ENCODE measurements around the gene TGFBR3. TPM values are rescaled to one million over a fixed set of nuclear protein-coding genes. Genes with fewer than 3 reads are reported as not detected.
A peak's percentile ranks its signal among the peaks of the same experiment; 100 is the strongest.

TGFBR3 gene
- total RNA-seq, 1 experiment from 2014 or later, result 2.3 TPM

GRCh38 chr1:91894036-91894761 lies 8.2 kb upstream of the TGFBR3 start:
- no peaks in the 10 kb centered on the region for H3K36me3 ChIP-seq (replicated peaks; ENCODE audit: control insufficient read depth, insufficient read depth, low read length)
- no peak for DNase-seq
- no peak overlapping the region for H3K4me3 ChIP-seq (ENCODE audit: insufficient read depth, low read depth, low read length)
- no peaks in the 10 kb centered on the region for H3K27me3 ChIP-seq (ENCODE audit: control insufficient read depth, insufficient read depth, low read length)

- no peak overlapping the region for H3K4me3 ChIP-seq (ENCODE audit: insufficient read depth, low read depth, low read length)
- DNase-seq, result peak; percentile 45
Observed at GRCh38 chr1:91891969-91892368, 6.0 kb upstream of the TGFBR3 start.

GRCh38 chr1:91891454-91891853 lies 5.5 kb upstream of the TGFBR3 start:
- H3K27me3 ChIP-seq (ENCODE audit: control insufficient read depth, insufficient read depth, low read length), result peaks cover 10% of the 10 kb centered on the region
- DNase-seq, result no peak
- H3K36me3 ChIP-seq (replicated peaks; ENCODE audit: control insufficient read depth, insufficient read depth, low read length), result no peaks in the 10 kb centered on the region
- no peak overlapping the region for H3K4me3 ChIP-seq (ENCODE audit: insufficient read depth, low read depth, low read length)

More at GRCh38 chr1:91891969-91892368, 6.0 kb upstream of the TGFBR3 start:
- Histone ChIP-seq H3K27me3 (ENCODE audit: control insufficient read depth, insufficient read depth, low read length) (peaks cover 4% of the 10 kb centered on the region; the same call in 1 of the 2 replicates), H3K36me3 (replicated peaks; ENCODE audit: control insufficient read depth, insufficient read depth, low read length) (no peaks in the 10 kb centered on the region)

- Histone ChIP-seq H3K4me3 (ENCODE audit: insufficient read depth, low read depth, low read length) (no peak overlapping the region), H3K36me3 (replicated peaks; ENCODE audit: control insufficient read depth, insufficient read depth, low read length) (no peaks in the 10 kb centered on the region), H3K27me3 (ENCODE audit: control insufficient read depth, insufficient read depth, low read length) (peaks cover 25% of the 10 kb centered on the region)
- DNase-seq, result no peak
Observed at GRCh38 chr1:91889717-91890459, 3.9 kb upstream of the TGFBR3 start.

- Histone ChIP-seq H3K27me3 (ENCODE audit: control insufficient read depth, insufficient read depth, low read length) (peaks cover 34% of the 10 kb centered on the region), H3K36me3 (replicated peaks; ENCODE audit: control insufficient read depth, insufficient read depth, low read length) (no peaks in the 10 kb centered on the region), H3K4me3 (ENCODE audit: insufficient read depth, low read depth, low read length) (peak overlapping the region; percentile 89)
- peak; percentile 60 for DNase-seq
Observed at GRCh38 chr1:91885213-91885715, 687 bp downstream of the TGFBR3 start.

- Histone ChIP-seq H3K4me3 (ENCODE audit: insufficient read depth, low read depth, low read length) (peak overlapping the region; percentile 89), H3K36me3 (replicated peaks; ENCODE audit: control insufficient read depth, insufficient read depth, low read length) (no peaks in the 10 kb centered on the region), H3K27me3 (ENCODE audit: control insufficient read depth, insufficient read depth, low read length) (peaks cover 34% of the 10 kb centered on the region)
- peak; percentile 62 for DNase-seq
Observed at GRCh38 chr1:91884459-91885212, 1.3 kb downstream of the TGFBR3 start.

GRCh38 chr1:91883470-91883869 lies 2.5 kb downstream of the TGFBR3 start:
- no peak for DNase-seq
- Histone ChIP-seq H3K4me3 (ENCODE audit: insufficient read depth, low read depth, low read length) (no peak overlapping the region), H3K36me3 (replicated peaks; ENCODE audit: control insufficient read depth, insufficient read depth, low read length) (no peaks in the 10 kb centered on the region), H3K27me3 (ENCODE audit: control insufficient read depth, insufficient read depth, low read length) (peaks cover 34% of the 10 kb centered on the region)

GRCh38 chr1:91881280-91881679 lies 4.7 kb downstream of the TGFBR3 start:
- H3K27me3 ChIP-seq (ENCODE audit: control insufficient read depth, insufficient read depth, low read length), result peaks cover 23% of the 10 kb centered on the region

GRCh38 chr1:91879733-91880132 lies 6.2 kb downstream of the TGFBR3 start:
- Histone ChIP-seq H3K36me3 (replicated peaks; ENCODE audit: control insufficient read depth, insufficient read depth, low read length) (no peaks in the 10 kb centered on the region), H3K27me3 (ENCODE audit: control insufficient read depth, insufficient read depth, low read length) (peaks cover 8% of the 10 kb centered on the region), H3K4me3 (ENCODE audit: insufficient read depth, low read depth, low read length) (no peak overlapping the region)
- no peak for DNase-seq

More at GRCh38 chr1:91881280-91881679, 4.7 kb downstream of the TGFBR3 start:
- H3K4me3 ChIP-seq (ENCODE audit: insufficient read depth, low read depth, low read length), result no peak overlapping the region
- H3K36me3 ChIP-seq (replicated peaks; ENCODE audit: control insufficient read depth, insufficient read depth, low read length), result no peaks in the 10 kb centered on the region
- no peak for DNase-seq

- Histone ChIP-seq H3K36me3 (replicated peaks; ENCODE audit: control insufficient read depth, insufficient read depth, low read length) (no peaks in the 10 kb centered on the region), H3K4me3 (ENCODE audit: insufficient read depth, low read depth, low read length) (no peak overlapping the region)
- no peak for DNase-seq
Observed at GRCh38 chr1:91877574-91878208, 8.3 kb downstream of the TGFBR3 start.

GRCh38 chr1:91876781-91877573 lies 9.0 kb downstream of the TGFBR3 start:
- DNase-seq, result no peak
- H3K27me3 ChIP-seq (ENCODE audit: control insufficient read depth, insufficient read depth, low read length), result no peaks in the 10 kb centered on the region
- no peak overlapping the region for H3K4me3 ChIP-seq (ENCODE audit: insufficient read depth, low read depth, low read length)
- H3K36me3 ChIP-seq (replicated peaks; ENCODE audit: control insufficient read depth, insufficient read depth, low read length), result no peaks in the 10 kb centered on the region

More at GRCh38 chr1:91877574-91878208, 8.3 kb downstream of the TGFBR3 start:
- no peaks in the 10 kb centered on the region for H3K27me3 ChIP-seq (ENCODE audit: control insufficient read depth, insufficient read depth, low read length)

- Histone ChIP-seq H3K27me3 (ENCODE audit: control insufficient read depth, insufficient read depth, low read length) (no peaks in the 10 kb centered on the region), H3K36me3 (replicated peaks; ENCODE audit: control insufficient read depth, insufficient read depth, low read length) (no peaks in the 10 kb centered on the region), H3K4me3 (ENCODE audit: insufficient read depth, low read depth, low read length) (no peak overlapping the region)
- no peak for DNase-seq
Observed at GRCh38 chr1:91876040-91876470, 9.9 kb downstream of the TGFBR3 start.

- Histone ChIP-seq H3K36me3 (replicated peaks; ENCODE audit: control insufficient read depth, insufficient read depth, low read length) (no peaks in the 10 kb centered on the region), H3K4me3 (ENCODE audit: insufficient read depth, low read depth, low read length) (no peak overlapping the region), H3K27me3 (ENCODE audit: control insufficient read depth, insufficient read depth, low read length) (no peaks in the 10 kb centered on the region)
- no peak for DNase-seq
Observed at GRCh38 chr1:91874167-91874566, 11.8 kb downstream of the TGFBR3 start.
